Subcutaneous abdominal adipose tissue (tissue), 5 donors: Measurements from ENCODE around the gene C16orf78.

Experiments used
- H3K27ac ChIP-seq: one replicate; pipeline ENCODE4 v1.7.0; 2013; ENCODE audit warnings: low read depth, mild to moderate bottlenecking, inconsistent platforms, low read length, moderate library complexity
- H3K27me3 ChIP-seq, 5 donors: one replicate each; pipeline ENCODE4 v1.7.0; 2013; ENCODE audit warnings: low read length in 5 of 5, inconsistent platforms in 1 of 5; ENCODE audit not compliant: control insufficient read depth in 5 of 5, insufficient read depth in 4 of 5
- H3K36me3 ChIP-seq, 5 donors: one replicate each; pipeline ENCODE4 v1.7.0; 2013; ENCODE audit warnings: low read length in 5 of 5; ENCODE audit not compliant: control insufficient read depth in 5 of 5, insufficient read depth in 5 of 5
- H3K4me1 ChIP-seq, 5 donors: one replicate each; pipeline ENCODE4 v1.7.0; 2013; ENCODE audit warnings: low read length in 5 of 5, mild to moderate bottlenecking in 3 of 5, moderate library complexity in 1 of 5; ENCODE audit not compliant: control insufficient read depth in 5 of 5, insufficient read depth in 5 of 5
- H3K4me3 ChIP-seq, 5 donors: one replicate each; pipeline ENCODE4 v1.7.0; 2013; ENCODE audit warnings: low read length in 5 of 5, low read depth in 1 of 5
- H3K9ac ChIP-seq, 5 donors: one replicate each; pipeline ENCODE4 v1.7.0; 2013; ENCODE audit warnings: low read length in 5 of 5, mild to moderate bottlenecking in 4 of 5, moderate library complexity in 3 of 5
- H3K9me3 ChIP-seq, 5 donors: one replicate each; pipeline ENCODE4 v1.7.0; 2013; ENCODE audit warnings: low read length in 5 of 5; ENCODE audit not compliant: control insufficient read depth in 5 of 5
- donor health status: healthy.
- donor health status: healthy.
- donor health status: healthy.
- donor health status: healthy.
- donor health status: healthy.

The C16orf78 gene

DNA sequence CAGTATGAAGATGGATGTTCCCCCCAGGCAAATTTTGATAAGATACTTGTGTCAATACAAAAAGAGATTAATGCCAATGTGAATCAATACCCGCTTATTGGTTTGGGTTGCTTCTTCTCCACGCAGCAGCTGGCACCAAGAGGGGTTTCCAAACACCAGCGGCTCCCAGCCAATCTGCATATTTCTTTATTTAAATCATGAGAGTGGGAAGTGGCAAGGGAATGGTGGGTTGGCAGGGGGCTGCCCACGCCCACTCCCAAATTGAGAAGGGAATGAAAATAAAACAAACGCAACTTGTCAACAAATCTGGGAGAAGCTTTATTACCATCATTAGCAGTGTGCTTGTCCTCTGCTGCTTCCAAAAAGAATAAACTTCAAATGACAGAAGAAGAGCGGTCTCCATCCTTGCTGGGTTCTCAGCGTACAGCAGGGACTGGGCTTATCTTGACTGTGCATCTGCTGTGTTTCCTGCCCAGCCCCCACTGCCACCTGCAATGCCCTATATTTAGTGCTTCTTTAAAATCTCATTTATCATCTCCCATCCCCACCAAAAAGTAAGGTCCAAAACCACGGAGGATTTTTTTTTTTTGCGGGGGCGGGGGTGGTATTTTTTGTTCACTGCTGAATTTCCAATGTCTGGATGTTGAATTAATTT, 34.9 kb upstream of the C16orf78 start:
- no peak overlapping the region for H3K27ac ChIP-seq
- H3K27me3 ChIP-seq = peaks cover 4 to 21% (median 16%) of the 10 kb centered on the region in 5 donors
- H3K36me3 ChIP-seq = no peaks in the 10 kb centered on the region
- H3K9ac ChIP-seq = no peak overlapping the region
- no peaks in the 10 kb centered on the region for H3K9me3 ChIP-seq
- H3K4me1 ChIP-seq = no peaks in the 10 kb centered on the region
- no peak overlapping the region for H3K4me3 ChIP-seq

DNA sequence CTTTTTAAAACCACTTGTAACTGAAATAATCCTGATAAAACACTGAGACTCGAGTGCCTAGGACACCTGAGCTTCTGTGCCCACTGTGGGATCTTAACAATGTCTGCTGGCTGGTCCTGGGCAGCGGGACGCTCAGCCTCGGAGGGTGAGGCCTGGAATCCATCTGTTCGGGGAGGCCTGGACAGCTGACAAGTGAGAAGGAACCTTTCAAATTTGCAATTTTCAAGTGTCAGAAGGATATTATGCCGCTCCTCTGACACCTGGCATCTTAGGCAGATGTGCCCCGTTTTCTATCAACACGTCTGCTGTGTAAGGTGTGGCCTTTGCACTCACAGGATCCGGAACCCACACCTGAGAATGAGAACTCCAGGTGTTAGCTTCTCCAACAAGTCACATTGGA, 33.1 kb upstream of the C16orf78 start:
- H3K27ac ChIP-seq = no peak overlapping the region
- no peaks in the 10 kb centered on the region for H3K36me3 ChIP-seq
- H3K9ac ChIP-seq = no peak overlapping the region
- no peak overlapping the region for H3K4me3 ChIP-seq
- H3K9me3 ChIP-seq = no peaks in the 10 kb centered on the region
- no peaks in the 10 kb centered on the region for H3K4me1 ChIP-seq
- peaks cover 4 to 21% (median 16%) of the 10 kb centered on the region in 5 donors for H3K27me3 ChIP-seq

GRCh38 chr16:49341706-49342105, 31.9 kb upstream of the C16orf78 start:
- Histone ChIP-seq H3K27me3 (peaks cover 5 to 19% (median 16%) of the 10 kb centered on the region in 5 donors), H3K4me1 (peaks cover 0 to 3% (median 1%) of the 10 kb centered on the region in 5 donors), H3K36me3 (no peaks in the 10 kb centered on the region), H3K27ac (no peak overlapping the region), H3K9me3 (no peaks in the 10 kb centered on the region), H3K9ac (no peak overlapping the region), H3K4me3 (no peak overlapping the region)

DNA sequence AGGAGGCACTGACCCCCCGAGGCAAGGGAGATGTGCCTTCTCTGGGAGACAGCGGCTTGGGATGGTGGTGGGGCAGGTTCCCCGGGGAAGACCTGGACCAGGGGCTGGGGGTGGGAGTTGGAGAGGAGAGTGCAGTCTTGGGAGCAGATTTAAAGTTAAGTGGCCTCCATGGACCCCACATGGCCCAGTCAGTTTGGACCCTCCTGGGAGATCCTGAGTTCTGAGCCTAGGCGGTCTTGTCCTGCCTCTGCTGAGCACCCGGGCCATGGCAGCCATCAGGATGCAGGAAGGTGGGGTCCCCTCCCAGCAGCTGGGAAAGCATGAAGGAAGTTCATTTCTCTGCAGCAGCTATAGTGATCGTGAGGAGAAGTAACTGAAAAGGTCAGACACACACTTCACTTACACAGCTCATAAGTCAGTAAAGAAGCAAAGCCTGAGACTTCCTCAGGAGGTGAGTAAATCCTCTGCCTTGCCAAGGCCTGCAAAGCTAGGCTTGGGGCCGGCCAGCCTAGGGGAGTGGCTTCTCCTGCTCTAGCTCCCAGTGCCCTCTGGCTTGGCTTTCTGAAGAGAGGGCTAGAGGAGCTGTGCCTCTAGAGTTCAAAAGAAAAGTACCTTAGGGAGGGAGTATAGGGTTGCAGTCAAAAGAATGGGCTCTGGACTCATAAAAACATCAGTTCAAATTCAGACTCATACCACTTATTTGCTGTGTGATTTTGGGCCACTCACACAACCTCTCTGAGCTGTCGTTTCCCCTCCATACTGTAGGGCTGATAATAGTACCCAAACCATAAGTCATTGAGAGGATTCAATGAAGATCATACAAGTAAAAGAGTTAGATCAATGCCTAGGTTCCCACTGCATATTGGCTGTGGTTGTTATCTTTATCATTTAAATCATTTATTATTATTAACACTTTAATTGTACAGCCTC, 31.0 kb upstream of the C16orf78 start:
- Histone ChIP-seq H3K27ac (no peak overlapping the region), H3K4me3 (no peak overlapping the region), H3K36me3 (no peaks in the 10 kb centered on the region), H3K4me1 (peaks cover 0 to 5% (median 2%) of the 10 kb centered on the region in 5 donors), H3K9ac (no peak overlapping the region), H3K9me3 (no peaks in the 10 kb centered on the region), H3K27me3 (peaks cover 5 to 15% (median 12%) of the 10 kb centered on the region in 5 donors)

DNA sequence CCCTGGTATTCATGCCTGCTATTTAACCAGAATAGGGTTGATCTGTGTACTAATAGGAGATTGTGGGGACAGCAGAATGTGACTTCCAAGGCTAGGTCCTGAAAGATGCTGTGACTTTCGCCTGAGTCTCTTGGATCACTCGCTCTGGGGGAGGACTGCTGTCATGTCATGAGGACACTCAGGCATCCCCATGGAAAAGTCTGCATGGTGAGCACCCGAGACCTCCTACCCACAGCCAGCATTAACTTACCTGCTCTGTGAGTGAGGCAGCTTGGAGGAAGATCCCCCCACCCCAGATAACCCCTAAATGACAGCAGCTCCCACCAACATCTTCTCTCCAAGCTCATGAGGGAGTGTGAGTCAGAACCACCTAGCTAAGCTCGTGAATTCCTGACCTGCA, 30.3 kb upstream of the C16orf78 start:
- Histone ChIP-seq H3K4me1 (peaks cover 0 to 7% (median 2%) of the 10 kb centered on the region in 5 donors), H3K27ac (no peak overlapping the region), H3K27me3 (peaks cover 0 to 10% (median 8%) of the 10 kb centered on the region in 5 donors), H3K4me3 (no peak overlapping the region), H3K9me3 (no peaks in the 10 kb centered on the region), H3K36me3 (no peaks in the 10 kb centered on the region), H3K9ac (no peak overlapping the region)

DNA sequence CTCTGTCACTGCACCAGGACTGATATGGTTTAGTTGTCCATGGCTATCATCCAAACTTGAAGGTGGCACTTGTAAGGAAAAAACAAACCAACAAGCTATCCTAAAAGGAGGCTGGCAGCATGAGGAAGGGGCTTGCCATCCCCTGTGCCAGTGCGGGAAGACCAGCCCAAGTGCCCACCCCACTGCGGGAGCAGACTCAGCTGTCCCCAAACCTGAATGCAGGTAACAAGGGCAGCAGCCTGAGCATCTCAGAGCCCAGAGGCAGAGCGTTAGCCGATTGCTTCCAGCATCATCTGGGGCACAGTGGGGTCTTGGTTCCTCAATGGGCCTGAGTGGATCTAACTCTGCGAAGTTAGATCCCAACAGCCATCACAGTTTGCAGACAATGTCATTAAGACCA, 29.2 kb upstream of the C16orf78 start:
- peaks cover 0 to 7% (median 5%) of the 10 kb centered on the region in 5 donors for H3K27me3 ChIP-seq
- H3K9me3 ChIP-seq = no peaks in the 10 kb centered on the region
- H3K27ac ChIP-seq = no peak overlapping the region
- H3K9ac ChIP-seq = no peak overlapping the region
- H3K4me3 ChIP-seq = no peak overlapping the region
- H3K36me3 ChIP-seq = no peaks in the 10 kb centered on the region
- H3K4me1 ChIP-seq = peaks cover 0 to 15% (median 7%) of the 10 kb centered on the region in 5 donors

DNA sequence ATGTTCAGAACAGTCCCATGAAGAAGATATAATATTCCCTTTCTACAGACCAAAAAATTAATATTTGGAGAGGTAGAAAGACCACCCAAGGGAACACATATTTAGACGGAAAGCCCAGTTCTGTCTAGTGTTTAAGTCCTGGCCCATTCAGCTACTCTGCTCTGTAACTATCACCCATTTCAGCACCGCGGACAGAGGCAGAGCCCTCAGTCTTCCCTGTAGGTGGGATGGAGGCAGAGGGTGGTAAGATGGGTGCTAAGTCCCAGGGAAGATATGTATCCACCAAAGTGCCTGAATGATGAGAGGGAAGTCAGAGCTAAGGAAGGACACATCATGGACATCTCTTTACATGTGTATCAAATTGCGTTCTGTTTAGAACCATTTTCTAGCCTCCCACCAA, 27.8 kb upstream of the C16orf78 start:
- H3K27me3 ChIP-seq = peaks cover 0 to 5% (median 3%) of the 10 kb centered on the region in 5 donors
- H3K27ac ChIP-seq = no peak overlapping the region
- peaks cover 0 to 18% (median 9%) of the 10 kb centered on the region in 5 donors for H3K4me1 ChIP-seq
- H3K4me3 ChIP-seq = no peak overlapping the region
- no peaks in the 10 kb centered on the region for H3K9me3 ChIP-seq
- H3K36me3 ChIP-seq = no peaks in the 10 kb centered on the region
- H3K9ac ChIP-seq = no peak overlapping the region

GRCh38 chr16:49346459-49346858, 27.1 kb upstream of the C16orf78 start:
- no peaks in the 10 kb centered on the region for H3K9me3 ChIP-seq
- peaks cover 0 to 5% (median 4%) of the 10 kb centered on the region in 5 donors for H3K27me3 ChIP-seq

DNA sequence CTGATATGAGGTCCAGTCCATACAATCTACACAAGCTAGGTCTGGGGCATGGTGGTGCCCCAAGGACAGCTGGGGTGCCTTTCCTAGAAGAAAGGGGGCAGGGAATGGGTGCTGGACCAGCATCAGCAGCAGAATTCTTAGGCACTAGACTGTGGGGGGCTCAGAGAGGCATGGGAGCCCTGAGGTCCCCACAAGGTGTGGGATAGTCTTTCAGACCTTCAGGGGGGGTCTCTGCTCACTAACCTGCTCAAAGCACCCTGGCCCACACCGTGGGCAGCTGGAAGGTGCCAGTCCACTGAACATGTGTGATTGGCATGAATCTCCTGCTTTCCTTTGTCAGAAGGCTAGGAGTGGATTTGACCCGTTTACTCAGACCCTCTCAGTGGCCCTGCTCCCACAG, 26.1 kb upstream of the C16orf78 start:
- Histone ChIP-seq H3K36me3 (no peaks in the 10 kb centered on the region), H3K9me3 (no peaks in the 10 kb centered on the region), H3K27ac (no peak overlapping the region), H3K4me3 (no peak overlapping the region), H3K27me3 (peaks cover 0 to 5% (median 4%) of the 10 kb centered on the region in 5 donors), H3K4me1 (peaks cover 0 to 18% (median 9%) of the 10 kb centered on the region in 5 donors), H3K9ac (no peak overlapping the region)

More at GRCh38 chr16:49346459-49346858, 27.1 kb upstream of the C16orf78 start:
- H3K4me1 ChIP-seq = peaks cover 0 to 18% (median 9%) of the 10 kb centered on the region in 5 donors
- H3K4me3 ChIP-seq = no peak overlapping the region
- H3K9ac ChIP-seq = no peak overlapping the region
- H3K36me3 ChIP-seq = no peaks in the 10 kb centered on the region
- no peak overlapping the region for H3K27ac ChIP-seq
